Measurements from ENCODE around the gene TTC16. TPM values are rescaled to one million over a fixed set of nuclear protein-coding genes. Genes with fewer than 3 reads are reported as not detected.

The TTC16 gene, protein sequence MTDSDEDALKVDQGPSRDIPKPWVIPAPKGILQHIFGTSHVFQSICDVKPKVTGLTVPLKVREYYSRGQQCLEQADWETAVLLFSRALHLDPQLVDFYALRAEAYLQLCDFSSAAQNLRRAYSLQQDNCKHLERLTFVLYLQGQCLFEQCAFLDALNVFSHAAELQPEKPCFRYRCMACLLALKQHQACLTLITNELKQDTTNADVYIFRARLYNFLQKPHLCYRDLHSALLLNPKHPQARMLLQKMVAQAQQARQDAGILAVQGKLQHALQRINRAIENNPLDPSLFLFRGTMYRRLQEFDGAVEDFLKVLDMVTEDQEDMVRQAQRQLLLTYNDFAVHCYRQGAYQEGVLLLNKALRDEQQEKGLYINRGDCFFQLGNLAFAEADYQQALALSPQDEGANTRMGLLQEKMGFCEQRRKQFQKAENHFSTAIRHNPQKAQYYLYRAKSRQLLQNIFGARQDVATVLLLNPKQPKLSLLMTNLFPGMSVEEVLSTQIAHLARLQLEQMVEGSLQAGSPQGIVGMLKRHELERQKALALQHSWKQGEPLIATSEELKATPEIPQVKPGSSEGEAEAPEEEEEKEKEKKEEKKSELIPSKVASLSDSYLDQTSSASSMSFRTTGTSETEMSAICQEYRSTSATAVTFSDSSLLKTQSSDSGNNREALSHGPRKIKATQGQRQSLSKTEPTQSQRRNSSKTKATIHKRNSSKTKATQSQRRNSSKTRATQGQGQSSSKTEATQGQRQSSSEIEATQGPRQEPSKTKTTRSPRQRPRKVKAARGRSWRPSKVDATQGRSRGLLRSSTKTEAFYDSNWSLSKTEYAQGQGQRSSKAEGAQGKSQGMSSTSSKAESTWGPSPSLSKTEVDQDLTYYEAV
- under 1 TPM; under 0.01 to 0.59 (median 0.16) TPM for total RNA-seq

DNA sequence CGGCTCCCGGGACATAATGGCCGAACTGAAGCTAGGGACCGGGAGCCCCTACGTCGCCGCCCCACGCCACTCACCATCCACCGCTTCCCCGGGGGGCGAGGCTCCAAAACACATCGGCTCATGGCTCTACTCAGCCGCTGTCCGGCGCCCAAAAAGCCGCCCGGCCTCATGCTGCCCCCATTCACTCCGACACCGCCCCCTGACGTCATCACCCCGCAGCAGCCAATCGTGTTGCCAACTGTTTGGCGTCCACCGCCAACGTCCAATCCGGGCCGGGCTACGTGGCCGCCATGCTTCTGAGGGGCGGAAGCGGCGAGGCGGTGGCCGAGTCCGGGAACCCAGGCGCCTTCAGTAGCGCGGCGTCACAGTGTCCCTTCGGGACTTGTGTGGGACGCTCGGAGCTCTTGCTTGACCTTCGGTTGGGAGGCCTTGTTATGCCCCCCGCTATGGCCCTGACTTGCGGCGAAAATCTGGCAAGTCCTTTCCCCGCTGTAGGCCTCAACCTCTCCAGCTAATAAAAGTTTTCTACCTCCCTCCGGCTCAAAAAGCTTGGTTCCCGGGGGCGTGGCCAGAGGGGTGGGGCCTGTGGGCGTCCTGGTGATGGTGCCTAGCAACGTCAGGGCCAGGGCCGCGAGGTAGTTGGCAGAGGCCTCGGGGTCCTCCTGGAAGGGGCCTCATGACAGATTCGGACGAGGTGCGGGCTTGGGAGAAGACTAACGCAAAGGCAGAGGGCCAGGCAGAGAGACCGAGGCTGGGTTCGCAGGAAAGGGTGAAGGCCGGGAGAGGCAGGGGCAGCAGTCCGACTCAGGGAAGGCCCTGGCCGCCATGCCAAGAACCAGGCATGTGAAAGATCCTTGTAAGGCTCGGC is at the start of gene TTC16, which contains the start of gene PTRH1:
TSS of gene TTC16 (plus strand) at position 610 of the 868 bp plus-strand sequence. CDS start at position 677, 67 bp downstream.
TSS of gene PTRH1 (minus strand) at position 194 of the 868 bp plus-strand sequence. CDS start at position 170, 24 bp downstream.
- intact Hi-C loops (cut with DNase I; ENCODE audit: low total_unique reads): no loop called here
- Histone ChIP-seq H3K9me3 (no peaks in the 10 kb centered on the region), H3K27me3 (no peaks in the 10 kb centered on the region), H3K27ac (peak within 1 kb of the TSS; percentile 86 to 87), H3K4me1 (peaks cover 3 to 5% of the 10 kb centered on the region in 2 donors), H3K4me3 (peak within 1 kb of the TSS; percentile 73 to 88 (median 75)), H3K36me3 (no peaks in the 10 kb centered on the region)
- TF ChIP-seq, protein P1, sequence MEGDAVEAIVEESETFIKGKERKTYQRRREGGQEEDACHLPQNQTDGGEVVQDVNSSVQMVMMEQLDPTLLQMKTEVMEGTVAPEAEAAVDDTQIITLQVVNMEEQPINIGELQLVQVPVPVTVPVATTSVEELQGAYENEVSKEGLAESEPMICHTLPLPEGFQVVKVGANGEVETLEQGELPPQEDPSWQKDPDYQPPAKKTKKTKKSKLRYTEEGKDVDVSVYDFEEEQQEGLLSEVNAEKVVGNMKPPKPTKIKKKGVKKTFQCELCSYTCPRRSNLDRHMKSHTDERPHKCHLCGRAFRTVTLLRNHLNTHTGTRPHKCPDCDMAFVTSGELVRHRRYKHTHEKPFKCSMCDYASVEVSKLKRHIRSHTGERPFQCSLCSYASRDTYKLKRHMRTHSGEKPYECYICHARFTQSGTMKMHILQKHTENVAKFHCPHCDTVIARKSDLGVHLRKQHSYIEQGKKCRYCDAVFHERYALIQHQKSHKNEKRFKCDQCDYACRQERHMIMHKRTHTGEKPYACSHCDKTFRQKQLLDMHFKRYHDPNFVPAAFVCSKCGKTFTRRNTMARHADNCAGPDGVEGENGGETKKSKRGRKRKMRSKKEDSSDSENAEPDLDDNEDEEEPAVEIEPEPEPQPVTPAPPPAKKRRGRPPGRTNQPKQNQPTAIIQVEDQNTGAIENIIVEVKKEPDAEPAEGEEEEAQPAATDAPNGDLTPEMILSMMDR (IDR thresholded peaks at IDR 0.05): no peak
- TF ChIP-seq POLR2AphosphoS5 (IDR thresholded peaks at IDR 0.05): peak; percentile 87 to 91 (median 90)
- peak; percentile 19 for TF ChIP-seq POLR2A (IDR thresholded peaks at IDR 0.05)
- DNase-seq (ENCODE audit: low spot score in 2 of 2): peak; percentile 96 to 98

DNA sequence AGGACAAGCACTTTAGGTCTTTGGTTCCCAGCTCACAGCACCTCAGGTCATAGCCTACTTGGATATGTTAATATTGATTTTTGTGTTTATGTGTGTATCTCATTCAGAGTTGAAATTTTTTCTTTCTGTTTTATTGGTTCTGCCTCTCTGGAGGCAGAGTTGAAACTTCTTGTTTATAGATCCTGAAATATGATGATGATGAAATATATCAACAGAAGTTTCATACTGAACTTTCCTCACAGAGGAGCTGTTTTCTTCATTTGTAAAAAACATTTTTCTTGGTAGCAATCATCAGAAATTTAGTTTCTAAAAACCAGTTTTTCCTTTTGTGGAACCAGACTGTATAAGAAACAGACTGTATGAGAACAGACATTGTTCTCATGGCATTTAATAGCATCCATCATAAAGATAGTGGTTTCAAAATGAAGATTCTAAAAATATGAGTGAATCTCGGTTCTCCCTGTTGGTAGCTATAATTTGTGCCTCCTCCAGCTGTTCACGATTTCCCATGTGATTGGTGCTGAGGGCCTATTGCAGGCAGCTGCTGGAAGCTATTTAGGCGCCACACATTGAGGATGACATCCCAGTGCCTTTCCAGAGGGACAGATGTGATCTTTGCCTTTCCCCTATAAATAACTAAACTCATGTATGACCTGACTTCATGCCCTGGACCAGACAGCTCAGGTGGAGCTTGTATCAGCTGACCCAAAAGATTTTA is 48.6 kb upstream of the TTC16 start:
- H3K4me1 ChIP-seq: no peaks in the 10 kb centered on the region
- intact Hi-C loops (cut with DNase I; ENCODE audit: low total_unique reads): no loop called here
- H3K9me3 ChIP-seq: no peaks in the 10 kb centered on the region
- DNase-seq (ENCODE audit: low spot score in 2 of 2): no peak
- peak overlapping the region in 1 of 2 donors; percentile 84 for H3K27ac ChIP-seq
- no peak overlapping the region for H3K4me3 ChIP-seq
- no peaks in the 10 kb centered on the region for H3K36me3 ChIP-seq
- no peaks in the 10 kb centered on the region for H3K27me3 ChIP-seq
- TF ChIP-seq POLR2A (IDR thresholded peaks at IDR 0.05) (no peak), POLR2AphosphoS5 (IDR thresholded peaks at IDR 0.05) (no peak)
- TF ChIP-seq, protein P1 (IDR thresholded peaks at IDR 0.05): no peak

DNA sequence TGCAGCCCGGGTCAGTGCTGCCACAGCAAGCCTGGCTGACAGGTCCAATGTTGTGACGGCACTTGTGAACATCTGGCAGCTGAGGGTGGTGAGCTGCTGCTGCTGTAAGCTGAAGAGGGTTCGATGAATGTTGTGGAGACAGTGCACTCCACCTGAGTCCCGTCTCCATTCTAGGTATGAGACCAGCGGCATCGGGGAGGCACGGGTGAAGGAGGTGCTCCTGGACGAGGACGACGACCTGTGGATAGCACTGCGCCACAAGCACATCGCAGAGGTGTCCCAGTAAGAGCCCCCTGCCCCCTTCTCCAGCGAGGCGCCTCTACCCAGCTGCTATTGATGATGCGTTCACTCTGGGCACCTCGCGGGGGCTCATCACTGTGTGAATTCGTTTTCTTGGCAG is 48.0 kb upstream of the TTC16 start:
- Histone ChIP-seq H3K4me3 (no peak overlapping the region), H3K36me3 (no peaks in the 10 kb centered on the region), H3K9me3 (no peaks in the 10 kb centered on the region), H3K27ac (peak overlapping the region in 1 of 2 donors; percentile 83), H3K4me1 (no peaks in the 10 kb centered on the region), H3K27me3 (no peaks in the 10 kb centered on the region)
- intact Hi-C loops (cut with DNase I; ENCODE audit: low total_unique reads): no loop called here
- no peak for TF ChIP-seq POLR2A (IDR thresholded peaks at IDR 0.05)
- TF ChIP-seq, protein P1 (IDR thresholded peaks at IDR 0.05): no peak
- no peak for TF ChIP-seq POLR2AphosphoS5 (IDR thresholded peaks at IDR 0.05)
- no peak for DNase-seq (ENCODE audit: low spot score in 2 of 2)

DNA sequence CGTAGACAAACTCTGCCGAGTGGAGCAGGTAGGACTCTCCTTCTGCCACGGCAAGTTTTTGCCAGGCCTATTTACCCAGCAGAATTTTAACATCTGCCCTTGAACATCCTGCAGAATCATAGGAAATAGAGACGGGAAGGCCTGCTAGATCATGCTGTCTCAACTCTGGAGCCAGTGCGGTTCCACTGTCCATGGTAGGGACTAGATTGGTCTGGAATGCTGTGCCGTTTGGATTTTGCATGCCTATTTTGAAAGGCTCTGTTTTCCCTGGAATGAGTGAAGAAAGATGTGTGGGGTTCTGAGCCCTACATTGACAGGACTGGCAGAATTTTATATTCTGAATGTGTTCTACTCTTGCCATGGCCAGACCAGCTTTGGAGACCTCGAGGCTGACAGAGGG is 42.6 kb upstream of the TTC16 start:
- TF ChIP-seq POLR2AphosphoS5 (IDR thresholded peaks at IDR 0.05): no peak
- TF ChIP-seq, protein P1 (IDR thresholded peaks at IDR 0.05): no peak
- no peak for TF ChIP-seq POLR2A (IDR thresholded peaks at IDR 0.05)
- Histone ChIP-seq H3K9me3 (no peaks in the 10 kb centered on the region), H3K4me1 (no peaks in the 10 kb centered on the region), H3K4me3 (no peak overlapping the region), H3K27me3 (no peaks in the 10 kb centered on the region), H3K36me3 (peaks cover 3% of the 10 kb centered on the region), H3K27ac (no peak overlapping the region)
- DNase-seq (ENCODE audit: low spot score in 2 of 2): no peak
- intact Hi-C loops (cut with DNase I; ENCODE audit: low total_unique reads): no loop called here
